GM20431 (cell line): Measurements from ENCODE around the gene HSPB1.
"Not testable (repeated sequence)": the region's sequence is repeated elsewhere in the genome, so short reads cannot be mapped to it uniquely, and the experiment has no call there.

ENCODE experiments used
- in situ Hi-C: fragments of 300-500 bp; cut with MseI, MboI; formaldehyde crosslinking; loops from one replicate; pipeline ENCODE4 v1.15.0; 2020; ENCODE audit warnings: low sequenced_read_pairs; ENCODE audit not compliant: unreplicated experiment

The HSPB1 gene

DNA sequence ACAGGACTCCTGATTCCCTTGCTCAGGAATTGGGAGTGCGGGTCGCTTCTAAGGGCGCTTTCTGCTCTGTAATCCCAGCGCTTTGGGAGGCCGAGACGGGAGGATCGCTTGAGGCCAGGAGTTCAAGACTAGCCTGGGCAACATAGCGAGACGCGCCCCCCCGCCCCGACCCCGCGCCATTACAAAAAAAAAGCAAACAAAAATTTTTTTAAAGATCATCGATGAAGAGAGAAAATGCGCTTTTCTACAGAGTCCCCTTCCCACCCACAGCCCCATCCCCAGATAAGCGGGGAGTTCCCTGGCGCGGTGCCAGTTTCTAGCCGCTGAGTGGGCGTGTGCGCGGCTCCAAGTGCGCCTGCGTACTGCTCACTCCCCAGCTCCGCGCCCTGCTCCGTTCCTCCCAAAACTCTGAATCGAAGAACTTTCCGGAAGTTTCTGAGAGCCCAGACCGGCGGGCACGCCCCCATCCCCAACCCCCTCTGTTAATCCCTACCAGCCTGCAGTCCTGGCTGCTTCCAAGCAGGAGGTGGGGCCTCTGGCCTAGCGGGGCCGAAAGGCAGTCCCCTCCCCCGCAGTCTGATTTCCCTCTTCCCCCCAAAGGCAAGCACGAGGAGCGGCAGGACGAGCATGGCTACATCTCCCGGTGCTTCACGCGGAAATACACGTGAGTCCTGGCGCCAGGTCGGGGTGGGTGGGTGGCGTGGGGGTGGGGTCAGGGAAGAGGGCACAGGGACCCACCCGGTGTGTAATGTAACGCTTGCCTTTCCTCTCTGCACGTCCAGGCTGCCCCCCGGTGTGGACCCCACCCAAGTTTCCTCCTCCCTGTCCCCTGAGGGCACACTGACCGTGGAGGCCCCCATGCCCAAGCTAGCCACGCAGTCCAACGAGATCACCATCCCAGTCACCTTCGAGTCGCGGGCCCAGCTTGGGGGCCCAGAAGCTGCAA lies 1.0 kb downstream of the HSPB1 start:
- in situ Hi-C loops, result no loop called here

DNA sequence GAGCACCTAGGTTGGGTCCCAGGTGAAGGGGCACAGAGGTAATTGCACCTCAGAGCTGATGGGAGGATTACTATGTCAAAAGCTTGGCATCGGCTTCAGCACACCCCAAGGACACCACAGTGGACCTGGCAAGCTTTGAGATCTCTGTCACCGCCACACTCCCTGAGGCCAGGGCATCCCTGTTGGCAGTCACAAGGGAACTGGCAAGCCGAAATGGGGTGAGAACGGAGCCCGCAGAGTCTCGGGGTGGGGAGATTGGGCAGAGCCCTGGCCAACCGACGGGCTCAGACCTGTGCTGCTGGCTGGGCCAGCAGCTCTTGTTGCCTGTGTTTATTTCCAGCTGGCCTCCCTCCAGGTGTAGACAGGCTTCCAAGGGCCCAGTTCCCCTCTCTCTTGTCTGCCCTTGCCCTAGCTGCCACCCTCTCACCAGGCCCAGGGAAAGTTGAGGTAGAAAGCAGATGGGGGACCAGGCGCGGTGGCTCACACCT lies 2.5 kb downstream of the HSPB1 start:
- in situ Hi-C loops, result no loop called here

DNA sequence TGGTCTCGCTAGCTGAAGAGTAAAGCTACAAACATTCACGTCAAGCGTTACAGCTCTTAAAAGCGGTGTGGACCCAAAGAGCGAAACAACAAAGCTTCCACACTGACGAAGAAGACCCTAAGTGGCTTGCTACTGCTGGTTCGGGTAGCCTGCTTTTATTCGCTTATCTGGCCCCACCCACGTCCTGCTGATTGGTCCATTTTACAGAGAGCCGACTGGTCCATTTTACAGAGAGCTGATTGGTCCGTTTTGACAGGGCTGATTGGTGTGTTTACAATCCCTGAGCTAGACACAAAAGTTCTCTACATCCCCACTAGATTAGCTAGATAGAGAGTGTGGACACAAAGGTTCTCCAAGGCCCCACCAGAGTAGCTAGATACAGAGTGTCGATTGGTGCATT lies 6.4 kb downstream of the HSPB1 start:
- in situ Hi-C loops, result not testable (repeated sequence)

GRCh38 chr7:76309341-76310101 lies 7.0 kb downstream of the HSPB1 start:
- in situ Hi-C loops, result loop anchor here (10.0 kb wide), 1 partner anchor 135 kb away; no protein-coding TSS in a partner anchor

- in situ Hi-C loops, result loop anchor here (10.0 kb wide), 1 partner anchor 136 kb away; no protein-coding TSS in a partner anchor
These were observed 7.9 kb downstream of the HSPB1 start for GRCh38 chr7:76310102-76310957.

DNA sequence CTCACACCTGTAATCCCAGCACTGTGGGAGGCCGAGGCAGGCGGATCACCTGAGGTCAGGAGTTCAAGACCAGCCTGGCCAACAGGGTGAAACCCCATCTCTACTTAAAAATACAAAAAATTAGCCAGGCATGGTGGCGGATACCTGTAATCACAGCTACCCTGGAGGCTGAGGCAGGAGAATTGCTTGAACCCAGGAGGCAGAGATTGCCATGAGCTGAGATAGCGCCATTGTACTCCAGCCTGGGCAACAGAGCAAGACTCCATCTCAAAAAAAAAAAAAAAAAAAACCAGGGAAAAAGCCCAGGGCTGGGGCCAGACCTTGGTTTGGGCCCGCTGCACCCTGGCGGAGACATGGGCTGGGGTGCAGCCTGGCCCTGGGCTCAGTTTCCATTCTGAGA lies 9.4 kb downstream of the HSPB1 start:
- in situ Hi-C loops, result loop anchor here (10.0 kb wide), 1 partner anchor 137 kb away; no protein-coding TSS in a partner anchor

DNA sequence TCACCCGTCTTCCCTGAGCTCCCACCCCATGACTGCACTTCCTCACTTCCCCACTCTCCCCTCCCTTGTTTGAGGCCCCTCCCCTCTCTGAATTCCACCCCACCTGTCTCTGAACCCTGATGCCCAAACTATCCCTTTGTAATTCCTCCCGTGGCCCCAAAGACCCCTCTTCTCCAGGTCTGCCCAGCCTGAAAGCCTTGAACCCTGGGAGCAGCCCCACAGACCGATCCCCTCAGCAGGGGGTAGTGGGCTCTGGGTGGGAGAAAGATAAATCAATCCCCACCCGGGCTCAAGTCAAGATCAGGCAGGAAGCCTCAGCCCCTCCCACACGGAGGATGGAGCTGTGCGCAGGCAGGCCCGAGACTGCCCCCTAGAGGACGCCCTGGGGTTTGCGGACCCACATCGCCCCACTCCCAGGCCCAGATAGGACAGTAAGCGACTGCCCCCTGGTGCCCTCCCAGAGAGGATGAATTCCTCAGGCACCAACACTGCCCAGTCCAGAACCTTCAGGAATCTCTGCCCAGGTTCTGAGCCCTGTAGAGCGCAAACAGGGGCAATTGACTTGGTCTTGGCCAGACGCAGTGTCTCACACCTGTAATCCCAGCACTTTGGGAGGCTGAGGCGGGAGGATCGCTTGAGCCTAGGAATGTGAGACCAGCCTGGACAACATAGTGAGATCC lies 11.7 kb downstream of the HSPB1 start:
- in situ Hi-C loops, result loop anchor here (10.0 kb wide), 1 partner anchor 139 kb away; no protein-coding TSS in a partner anchor

- in situ Hi-C loops, result loop anchor here (10.0 kb wide), 1 partner anchor 140 kb away; no protein-coding TSS in a partner anchor
These were observed 12.3 kb downstream of the HSPB1 start for GRCh38 chr7:76314740-76315139.

GRCh38 chr7:76315364-76315763 lies 12.9 kb downstream of the HSPB1 start:
- in situ Hi-C loops, result loop anchor here (10.0 kb wide), 1 partner anchor 141 kb away; no protein-coding TSS in a partner anchor

- in situ Hi-C loops, result loop anchor here (10.0 kb wide), 1 partner anchor 142 kb away; no protein-coding TSS in a partner anchor
These were observed 14.7 kb downstream of the HSPB1 start for GRCh38 chr7:76316984-76317781.

DNA sequence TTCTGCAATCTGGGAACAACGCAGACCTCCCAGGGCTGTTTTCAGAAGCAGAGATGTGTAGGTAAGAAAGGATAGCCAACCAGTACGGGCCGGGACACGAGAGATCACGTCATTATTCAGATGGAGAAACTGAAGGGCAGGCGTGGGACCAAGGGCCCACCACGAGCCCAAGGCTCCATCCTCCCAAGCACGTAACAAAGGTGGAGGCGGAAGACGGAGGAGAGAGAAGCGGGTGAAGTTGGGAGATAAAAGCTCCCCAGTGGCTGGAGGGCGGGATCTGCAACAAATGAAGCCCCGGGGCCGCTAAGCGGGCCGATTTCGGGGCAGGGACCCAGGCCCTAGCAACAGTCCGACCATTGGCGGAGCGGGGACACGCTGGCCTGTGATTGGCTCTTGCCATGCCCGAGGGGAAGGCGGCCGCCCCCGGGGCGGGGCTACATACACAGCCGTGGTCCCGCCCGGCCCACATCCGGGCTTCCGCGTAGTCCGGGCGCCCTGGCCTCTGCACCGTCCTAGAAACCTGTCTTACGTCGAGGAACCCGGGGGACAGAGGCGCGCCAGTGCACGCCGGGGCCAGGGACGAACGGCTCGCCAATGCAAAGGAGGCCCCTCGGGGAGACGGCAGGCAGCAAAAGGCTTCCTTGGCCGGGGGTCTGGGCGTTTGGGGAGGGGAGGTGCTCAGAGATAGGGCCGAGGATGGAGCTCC lies 15.5 kb downstream of the HSPB1 start:
- in situ Hi-C loops, result loop anchor here (10.0 kb wide), 1 partner anchor 143 kb away; no protein-coding TSS in a partner anchor

- in situ Hi-C loops, result loop anchor here (10.0 kb wide), 1 partner anchor 144 kb away; no protein-coding TSS in a partner anchor
These were observed 16.2 kb downstream of the HSPB1 start for GRCh38 chr7:76318488-76319353.

GRCh38 chr7:76325092-76325491 lies 22.6 kb downstream of the HSPB1 start:
- in situ Hi-C loops, result no loop called here

- in situ Hi-C loops, result no loop called here
These were observed 23.3 kb downstream of the HSPB1 start for GRCh38 chr7:76325811-76326210.

DNA sequence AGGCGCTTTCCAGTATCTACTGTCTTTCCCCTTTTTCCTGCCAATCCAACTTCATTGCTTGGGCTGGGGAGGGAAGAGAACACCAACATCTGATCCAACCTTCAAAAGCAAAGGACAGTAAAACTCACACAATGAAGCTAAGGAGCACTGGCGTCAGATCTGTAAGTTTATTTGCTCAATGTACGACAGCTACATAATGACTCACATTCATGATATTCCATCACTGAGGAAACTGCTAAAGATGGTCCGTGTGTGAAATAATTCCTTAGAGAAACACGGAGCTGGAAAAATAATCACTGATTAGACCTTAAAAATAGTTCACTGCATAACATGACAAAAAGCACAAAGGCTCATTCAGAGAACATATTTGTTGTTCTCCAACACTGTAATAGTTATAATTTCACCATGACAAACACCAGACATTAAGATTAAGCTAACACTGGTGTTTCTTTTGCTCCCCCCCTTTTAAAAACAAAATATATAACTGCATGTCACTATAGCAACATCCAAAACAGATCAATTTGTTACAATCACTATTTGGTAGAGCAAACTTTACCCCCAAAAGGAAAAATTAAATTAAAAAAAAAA lies 24.3 kb downstream of the HSPB1 start:
- in situ Hi-C loops, result no loop called here

GRCh38 chr7:76327610-76328009 lies 25.1 kb downstream of the HSPB1 start:
- in situ Hi-C loops, result no loop called here
